Common myeloid progenitor, CD34-positive (primary cell): ENCODE measurements around the gene UBA7.

Source experiments
- CTCF ChIA-PET: fragments of 350-600 bp; sonication (Branson Sonifier 250); formaldehyde crosslinking; loops from one replicate; lab custom pipeline; 2021; ENCODE audit warnings: antibody characterized with exemption; lab: Charles Lee
- POLR2A ChIA-PET: fragments of 350-600 bp; sonication (Branson Sonifier 250); formaldehyde crosslinking; loops from one replicate; lab custom pipeline; 2021; ENCODE audit warnings: antibody characterized with exemption; lab: Charles Lee
- DNase-seq, 3 donors: peaks; one replicate each; pipeline versions ENCODE4 v3.0.0 to v3.0.0-alpha.2; 2013
- H3K27ac ChIP-seq, 2 experiments: 1 replicate in 1 of 2; 2 replicates in 1 of 2; pipeline ENCODE4 v1.7.0; 2013; ENCODE audit warnings: inconsistent platforms in 2 of 2, low read length in 2 of 2, mild to moderate bottlenecking in 2 of 2, low read depth in 1 of 2, moderate library complexity in 1 of 2; ENCODE audit not compliant: severe bottlenecking in 2 of 2, insufficient read depth in 1 of 2, poor library complexity in 1 of 2
- H3K27me3 ChIP-seq, 5 experiments: replicated peaks in 2 of 5; 1 replicate in 3 of 5; 2 replicates in 2 of 5; pipeline versions ENCODE4 v1.6.1 to v1.7.0; 2013; ENCODE audit warnings: low read length in 4 of 5, mild to moderate bottlenecking in 2 of 5, moderate library complexity in 2 of 5, inconsistent platforms in 1 of 5; ENCODE audit not compliant: insufficient read depth in 5 of 5, control insufficient read depth in 4 of 5
- H3K36me3 ChIP-seq, 4 experiments: 1 replicate in 2 of 4; 2 replicates in 2 of 4; pipeline versions ENCODE4 v1.6.1 to v1.7.0; 2013; ENCODE audit warnings: low read length in 3 of 4, control low read depth in 1 of 4, mild to moderate bottlenecking in 1 of 4; ENCODE audit not compliant: control insufficient read depth in 4 of 4, insufficient read depth in 4 of 4
- H3K4me1 ChIP-seq, 4 experiments: 1 replicate in 3 of 4; 2 replicates in 1 of 4; pipeline versions ENCODE4 v1.6.1 to v1.7.1; 2013; ENCODE audit warnings: low read length in 3 of 4, mild to moderate bottlenecking in 3 of 4, control low read depth in 1 of 4, inconsistent platforms in 1 of 4, moderate library complexity in 1 of 4; ENCODE audit not compliant: control insufficient read depth in 4 of 4, insufficient read depth in 4 of 4; ENCODE audit errors: control extremely low read depth in 1 of 4
- H3K4me3 ChIP-seq, 7 experiments: 1 replicate in 4 of 7; 2 replicates in 3 of 7; pipeline versions ENCODE4 v1.5.1 to v1.7.0; 2013; ENCODE audit warnings: mild to moderate bottlenecking in 7 of 7, low read length in 6 of 7, moderate library complexity in 6 of 7, inconsistent platforms in 2 of 7, low read depth in 2 of 7, control low read depth in 1 of 7; ENCODE audit not compliant: insufficient read depth in 4 of 7, control insufficient read depth in 1 of 7; ENCODE audit errors: extremely low read depth in 1 of 7
- H3K9me3 ChIP-seq, 5 experiments: 1 replicate in 4 of 5; 2 replicates in 1 of 5; pipeline versions ENCODE4 v1.6.1 to v1.7.1; 2013; ENCODE audit warnings: low read length in 4 of 5, mild to moderate bottlenecking in 2 of 5, inconsistent platforms in 1 of 5, low read depth in 1 of 5, moderate library complexity in 1 of 5; ENCODE audit not compliant: control insufficient read depth in 4 of 5, insufficient read depth in 2 of 5; ENCODE audit errors: control extremely low read depth in 1 of 5
- WGBS: methylation state at CpG from one replicate; pipeline ENCODE4 v1.1.5; 2013; ENCODE audit not compliant: insufficient coverage; 5-methylcytosine and 5-hydroxymethylcytosine counted together

Gene UBA7

GRCh38 chr3:49769286-49769915, 44.4 kb downstream of the UBA7 start:
- H3K27me3 ChIP-seq = no peaks in the 10 kb centered on the region

GRCh38 chr3:49763981-49764380, 49.8 kb downstream of the UBA7 start:
- no peaks in the 10 kb centered on the region for H3K9me3 ChIP-seq
- no peak for DNase-seq
- WGBS = no CpG with 5 or more reads among the region's 4 CpGs
- no peaks in the 10 kb centered on the region for H3K27me3 ChIP-seq
- H3K36me3 ChIP-seq = peaks cover 3 to 16% (median 9%) of the 10 kb centered on the region in 4 experiments
- no peaks in the 10 kb centered on the region for H3K4me1 ChIP-seq
- no peak overlapping the region for H3K27ac ChIP-seq
- ChIA-PET POLR2A (interaction anchor here (0.5 kb wide), 1 partner anchor 25 kb away, joined by 3 read pairs; no protein-coding TSS in a partner anchor), CTCF (no interaction called here)
- no peak overlapping the region for H3K4me3 ChIP-seq

More at GRCh38 chr3:49769286-49769915, 44.4 kb downstream of the UBA7 start:
- CTCF ChIA-PET = interaction anchor here (1.0 to 1.5 kb wide), 2 partner anchors 12 to 68 kb away, joined by 3 read pairs; no protein-coding TSS in a partner anchor
- no peak for DNase-seq
- WGBS = 100% methylated on average over 1 of the region's 3 CpGs
- H3K4me1 ChIP-seq = no peaks in the 10 kb centered on the region
- H3K27ac ChIP-seq = peak overlapping the region in 1 of 2 experiments; percentile 9
- no peak overlapping the region for H3K4me3 ChIP-seq
- POLR2A ChIA-PET = no interaction called here
- H3K9me3 ChIP-seq = no peaks in the 10 kb centered on the region
- H3K36me3 ChIP-seq = peaks cover 4 to 21% (median 7%) of the 10 kb centered on the region in 4 experiments

GRCh38 chr3:49761661-49762060, 52.1 kb downstream of the UBA7 start:
- no peaks in the 10 kb centered on the region for H3K9me3 ChIP-seq
- peaks cover 3 to 16% (median 11%) of the 10 kb centered on the region in 4 experiments for H3K36me3 ChIP-seq
- ChIA-PET CTCF (interaction anchor here (1.7 kb wide), 1 partner anchor 10 kb away, joined by 4 read pairs; no protein-coding TSS in a partner anchor), POLR2A (no interaction called here)
- H3K4me3 ChIP-seq = no peak overlapping the region
- H3K4me1 ChIP-seq = peaks cover 0 to 4% (median 0%) of the 10 kb centered on the region in 4 experiments
- 90% methylated on average over 3 of the region's 3 CpGs for WGBS
- no peak overlapping the region for H3K27ac ChIP-seq
- no peaks in the 10 kb centered on the region for H3K27me3 ChIP-seq
- DNase-seq = no peak

- DNase-seq = no peak
- Histone ChIP-seq H3K27me3 (no peaks in the 10 kb centered on the region), H3K36me3 (peaks cover 3 to 10% (median 7%) of the 10 kb centered on the region in 4 experiments), H3K9me3 (no peaks in the 10 kb centered on the region), H3K27ac (no peak overlapping the region), H3K4me3 (no peak overlapping the region), H3K4me1 (peaks cover 0 to 4% (median 0%) of the 10 kb centered on the region in 4 experiments)
- no CpG with 5 or more reads among the region's 1 CpG for WGBS
- ChIA-PET CTCF (interaction anchor here (1.0 to 1.9 kb wide), 3 partner anchors 11 to 42 kb away, joined by 3 to 6 read pairs (median 3); no protein-coding TSS in a partner anchor), POLR2A (no interaction called here)
Observed at GRCh38 chr3:49759226-49759625, 54.5 kb downstream of the UBA7 start.

GRCh38 chr3:49757197-49757596, 56.6 kb downstream of the UBA7 start:
- no peak for DNase-seq
- Histone ChIP-seq H3K4me3 (no peak overlapping the region), H3K4me1 (peaks cover 0 to 4% (median 0%) of the 10 kb centered on the region in 4 experiments), H3K27me3 (no peaks in the 10 kb centered on the region), H3K36me3 (peaks cover 2 to 10% (median 7%) of the 10 kb centered on the region in 4 experiments), H3K27ac (no peak overlapping the region), H3K9me3 (no peaks in the 10 kb centered on the region)
- WGBS = no CpG with 5 or more reads among the region's 2 CpGs
- CTCF ChIA-PET = interaction anchor here (1.2 to 1.7 kb wide), 4 partner anchors 12 to 46 kb away, joined by 3 to 4 read pairs (median 3); partner anchors contain the start of gene AMIGO3
- POLR2A ChIA-PET = no interaction called here

- no peaks in the 10 kb centered on the region for H3K9me3 ChIP-seq
- H3K36me3 ChIP-seq = peaks cover 0 to 10% (median 7%) of the 10 kb centered on the region in 4 experiments
- no peak overlapping the region for H3K27ac ChIP-seq
- ChIA-PET POLR2A (no interaction called here), CTCF (interaction anchor here (0.8 to 1.0 kb wide), 2 partner anchors 11 to 52 kb away, joined by 3 read pairs; no protein-coding TSS in a partner anchor)
- no peaks in the 10 kb centered on the region for H3K27me3 ChIP-seq
- no peak for DNase-seq
- WGBS = no CpG with 5 or more reads among the region's 1 CpG
- no peak overlapping the region for H3K4me3 ChIP-seq
- H3K4me1 ChIP-seq = peaks cover 0 to 4% (median 0%) of the 10 kb centered on the region in 4 experiments
Observed at GRCh38 chr3:49756036-49756435, 57.7 kb downstream of the UBA7 start.
